ENCODE data around the gene ITGBL1. TPM values are rescaled to one million over a fixed set of nuclear protein-coding genes. Genes with fewer than 3 reads are reported as not detected.

The ITGBL1 gene
- total and polyA plus RNA-seq, 2 of the 8 experiments (the other 6 are each of a cell fraction or from before 2014, with no cell fraction given) = not detected

GRCh38 chr13:101516262-101516661, 63.8 kb downstream of the ITGBL1 start:
- Histone ChIP-seq H3K23me2 (ENCODE audit: low read depth, low read length) (no peaks in the 10 kb centered on the region), H3K79me2 (ENCODE audit: control insufficient read depth in 1 of 2, insufficient read depth in 2 of 2, low read length in 2 of 2) (no peaks in the 10 kb centered on the region), H3K18ac (ENCODE audit: extremely low read depth, low read length) (no peak overlapping the region), H2BK5ac (ENCODE audit: low read depth, low read length) (no peak overlapping the region), H3K56ac (replicated peaks; ENCODE audit: insufficient read length, low read depth, low read length) (no peak overlapping the region), H3K4ac (replicated peaks; ENCODE audit: insufficient read length, low read depth, low read length) (no peak overlapping the region), H3K27ac (ENCODE audit: low read depth, low read length) (no peak overlapping the region), H2BK12ac (ENCODE audit: low read depth, low read length) (no peak overlapping the region), H3K79me1 (ENCODE audit: low read depth, low read length) (no peaks in the 10 kb centered on the region), H3K27me3 (replicated peaks in 1 of 4; ENCODE audit: control insufficient read depth in 3 of 4, extremely low read depth in 1 of 4, insufficient read depth in 3 of 4, low read length in 3 of 4) (no peaks in the 10 kb centered on the region), H3K4me3 (ENCODE audit: extremely low read depth in 1 of 4, insufficient read depth in 2 of 4, low read depth in 3 of 4, low read length in 4 of 4) (no peak overlapping the region), H4K20me1 (replicated peaks in 1 of 2; ENCODE audit: control insufficient read depth in 1 of 2, insufficient read depth in 2 of 2, low read length in 2 of 2) (no peaks in the 10 kb centered on the region), H3K36me3 (ENCODE audit: control insufficient read depth in 2 of 4, insufficient read depth in 4 of 4, low read length in 3 of 4) (no peaks in the 10 kb centered on the region), H4K8ac (ENCODE audit: extremely low read depth, insufficient read depth, low read length) (no peak overlapping the region), H3K4me1 (replicated peaks in 1 of 4; ENCODE audit: control insufficient read depth in 3 of 4, insufficient read depth in 4 of 4, low read length in 3 of 4) (peaks cover 0 to 8% (median 4%) of the 10 kb centered on the region in 4 experiments; a peak in 4 of 7 replicates), H2AK5ac (ENCODE audit: low read depth, low read length) (no peak overlapping the region), H3K23ac (ENCODE audit: insufficient read length) (no peak overlapping the region), H3K14ac (ENCODE audit: insufficient read length) (no peak overlapping the region), H2AFZ (ENCODE audit: low read length) (no peak overlapping the region), H4K5ac (ENCODE audit: insufficient read length, low read depth, low read length) (no peak overlapping the region), H3K9ac (replicated peaks in 1 of 4; ENCODE audit: extremely low read depth in 1 of 4, low read depth in 3 of 4, low read length in 3 of 4) (no peak overlapping the region), H2BK120ac (replicated peaks; ENCODE audit: low read depth, low read length) (no peak overlapping the region), H2BK20ac (ENCODE audit: low read length) (no peak overlapping the region), H4K91ac (replicated peaks; ENCODE audit: insufficient read length, low read length) (no peak overlapping the region), H2BK15ac (ENCODE audit: low read length) (no peak overlapping the region), H3K9me3 (ENCODE audit: insufficient read depth in 2 of 2, low read depth in 1 of 2, low read length in 1 of 2) (no peaks in the 10 kb centered on the region), H3K4me2 (ENCODE audit: insufficient read depth in 1 of 2, low read depth in 2 of 2, low read length in 2 of 2) (no peak overlapping the region)
- 95% methylated on average over 2 of the region's 2 CpGs; no CpG with 5 or more reads in 1 of the 2 experiments for WGBS, 2 experiments (ENCODE audit: extremely low coverage in 1 of 2, insufficient coverage in 1 of 2, insufficient read length in 1 of 2, insufficient replicate concordance in 2 of 2, low coverage in 1 of 2, low lambda C conversion rate in 2 of 2, missing lambda C conversion rate in 1 of 2)
- ChIA-PET POLR2A (ENCODE audit: partially characterized antibody) (no interaction called here), CTCF (ENCODE audit: partially characterized antibody) (interaction anchor here (1.5 to 4.4 kb wide), 3 partner anchors 238 to 368 kb away, joined by 4 to 25 read pairs (median 4); no protein-coding TSS in a partner anchor)
- DNase-seq (ENCODE audit: low read depth in 1 of 2, low spot score in 2 of 2) = no peak
- no peak for FAIRE-seq
- no peak for TF ChIP-seq RFX5 (IDR thresholded peaks at IDR 0.05; ENCODE audit: borderline replicate concordance, low read depth, low read length)
- no peak for TF ChIP-seq EP300 (IDR thresholded peaks at IDR 0.05; ENCODE audit: borderline replicate concordance in 1 of 2, low read depth in 2 of 2, low read length in 2 of 2)
- no peak for TF ChIP-seq TCF12 (IDR thresholded peaks at IDR 0.05; ENCODE audit: low read depth, low read length)
- TF ChIP-seq ZNF274 (IDR thresholded peaks at IDR 0.05; ENCODE audit: borderline replicate concordance, extremely low read depth, low read length) = no peak
- no peak for TF ChIP-seq SRF (IDR thresholded peaks at IDR 0.05; ENCODE audit: low read depth, low read length)
- no peak for TF ChIP-seq SIRT6 (IDR thresholded peaks at IDR 0.05; ENCODE audit: low read length)
- TF ChIP-seq TBP (IDR thresholded peaks at IDR 0.05; ENCODE audit: low read depth, low read length) = no peak
- no peak for TF ChIP-seq CTCF (IDR thresholded peaks at IDR 0.05; ENCODE audit: control extremely low read depth in 1 of 3, insufficient read depth in 1 of 3, low read depth in 1 of 3, low read length in 3 of 3)
- TF ChIP-seq SIX5 (IDR thresholded peaks at IDR 0.05; ENCODE audit: low read depth, low read length) = no peak
- no peak for TF ChIP-seq SAP30 (IDR thresholded peaks at IDR 0.05; ENCODE audit: insufficient read depth, insufficient replicate concordance, low read length)
- no peak for TF ChIP-seq CEBPB (IDR thresholded peaks at IDR 0.05; ENCODE audit: low read depth, low read length)
- no peak for TF ChIP-seq YY1 (IDR thresholded peaks at IDR 0.05; ENCODE audit: low read depth, low read length)
